Measurements from ENCODE around the gene GREB1. TPM values are rescaled to one million over a fixed set of nuclear protein-coding genes. Genes with fewer than 3 reads are reported as not detected.

Gene GREB1
- total RNA-seq, 4 donors from 2014 or later, result 3.4 to 8.4 (median 4.7) TPM

- TF ChIP-seq CTCF (IDR thresholded peaks at IDR 0.05; ENCODE audit: low read depth), result no peak
Measured at GRCh38 chr2:11629215-11629614, 95.4 kb downstream of the GREB1 start.

- no peak for TF ChIP-seq CTCF (IDR thresholded peaks at IDR 0.05; ENCODE audit: low read depth)
Measured at GRCh38 chr2:11629851-11630250, 96.0 kb downstream of the GREB1 start.

GRCh38 chr2:11630855-11631254 is 97.0 kb downstream of the GREB1 start:
- no peak for TF ChIP-seq CTCF (IDR thresholded peaks at IDR 0.05; ENCODE audit: low read depth)

GRCh38 chr2:11631462-11631861 is 97.6 kb downstream of the GREB1 start:
- no peak for TF ChIP-seq CTCF (IDR thresholded peaks at IDR 0.05; ENCODE audit: low read depth)

GRCh38 chr2:11633923-11634478 is 100.2 kb downstream of the GREB1 start:
- TF ChIP-seq CTCF (IDR thresholded peaks at IDR 0.05; ENCODE audit: low read depth), result no peak

- TF ChIP-seq CTCF (IDR thresholded peaks at IDR 0.05; ENCODE audit: low read depth), result no peak
Measured at GRCh38 chr2:11634584-11634983, 100.7 kb downstream of the GREB1 start.

- TF ChIP-seq CTCF (IDR thresholded peaks at IDR 0.05; ENCODE audit: low read depth), result no peak
Measured at GRCh38 chr2:11635141-11635540, 101.3 kb downstream of the GREB1 start.
